AG08396 (cell line): ENCODE results near the gene SDSL.

ENCODE experiments used
- DNase-seq: peaks from one replicate; pipeline ENCODE4 v3.0.0; 2012; ENCODE audit warnings: low spot score, mixed read lengths

Gene SDSL

GRCh38 chr12:113420996-113421595, 1.1 kb upstream of the SDSL start:
- DNase-seq = no peak

GRCh38 chr12:113422886-113423669, 898 bp downstream of the SDSL start:
- no peak for DNase-seq

GRCh38 chr12:113424456-113424855, 2.3 kb downstream of the SDSL start:
- DNase-seq = no peak

GRCh38 chr12:113424915-113425823, 3.0 kb downstream of the SDSL start:
- peak; percentile 68 for DNase-seq

- no peak for DNase-seq
These were observed 3.8 kb downstream of the SDSL start for GRCh38 chr12:113425960-113426453.

GRCh38 chr12:113427882-113428281, 5.7 kb downstream of the SDSL start:
- DNase-seq = no peak

GRCh38 chr12:113428482-113428881, 6.3 kb downstream of the SDSL start:
- DNase-seq = no peak

- DNase-seq = no peak
These were observed 10.8 kb downstream of the SDSL start for GRCh38 chr12:113432986-113433385.

- DNase-seq = no peak
These were observed 13.2 kb downstream of the SDSL start for GRCh38 chr12:113435367-113435766.

GRCh38 chr12:113436586-113436985, 14.4 kb downstream of the SDSL start:
- no peak for DNase-seq

- no peak for DNase-seq
These were observed 15.0 kb downstream of the SDSL start for GRCh38 chr12:113436993-113437728.

- DNase-seq = no peak
These were observed 15.5 kb downstream of the SDSL start for GRCh38 chr12:113437729-113438100.

- no peak for DNase-seq
These were observed 16.5 kb downstream of the SDSL start for GRCh38 chr12:113438523-113439300.

GRCh38 chr12:113439301-113439597, 17.1 kb downstream of the SDSL start:
- no peak for DNase-seq

GRCh38 chr12:113439606-113440030, 17.4 kb downstream of the SDSL start:
- peak; percentile 58 for DNase-seq

- no peak for DNase-seq
These were observed 18.2 kb downstream of the SDSL start for GRCh38 chr12:113440336-113440735.

GRCh38 chr12:113440947-113441782, 19.0 kb downstream of the SDSL start:
- DNase-seq = no peak

GRCh38 chr12:113443030-113443539, 20.9 kb downstream of the SDSL start:
- no peak for DNase-seq

- DNase-seq = no peak
These were observed 23.5 kb downstream of the SDSL start for GRCh38 chr12:113445544-113446171.

- DNase-seq = no peak
These were observed 26.7 kb downstream of the SDSL start for GRCh38 chr12:113448873-113449272.
